ENCODE measurements around the gene NOX5. TPM values are rescaled to one million over a fixed set of nuclear protein-coding genes. Genes with fewer than 3 reads are reported as not detected.

NOX5 gene
- total RNA-seq, 1 experiment from 2014 or later, result 0.91 TPM

DNA sequence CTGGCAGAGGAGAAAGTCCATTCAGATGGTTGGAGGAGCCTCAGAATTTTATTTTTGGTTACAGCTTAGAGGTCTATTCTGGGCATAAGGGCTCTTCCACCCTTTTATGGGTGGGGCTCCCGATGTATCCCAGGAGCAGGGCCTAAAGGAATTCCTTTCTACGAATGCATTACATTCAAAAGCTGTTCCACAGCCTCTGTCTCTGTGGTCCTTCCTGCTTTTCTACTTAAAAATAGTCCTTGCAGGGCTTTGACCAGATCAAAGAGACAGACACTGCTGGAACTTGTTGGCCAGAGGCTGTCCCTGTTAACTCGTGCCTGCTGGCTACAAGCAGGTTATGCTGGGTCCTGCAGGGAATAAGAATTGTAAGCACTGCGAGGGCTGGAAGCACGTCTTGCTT, 14.4 kb upstream of the NOX5 start:
- intact Hi-C loops (cut with micrococcal nuclease), result no loop called here
- H3K4me1 ChIP-seq (ENCODE audit: control insufficient read depth in 1 of 2, insufficient read depth in 2 of 2, low read length in 2 of 2), result 0 out of 4 replicates have a peak, but pooled peaks cover 0 to 6% of the 10 kb centered on the region in 2 experiments
- no peaks in the 10 kb centered on the region for H3K27me3 ChIP-seq (ENCODE audit: insufficient read depth, low read length)
- no peak overlapping the region for H2AFZ ChIP-seq (ENCODE audit: low read depth, low read length, poor library complexity, severe bottlenecking)
- H3K9me2 ChIP-seq (ENCODE audit: insufficient read depth), result no peaks in the 10 kb centered on the region
- H3K9ac ChIP-seq (ENCODE audit: low read length), result no peak overlapping the region
- ChIA-PET POLR2A (no interaction called here), RAD21 (ENCODE audit: low non-redundant PET in 1 of 2, low total read pairs in 2 of 2, uncharacterized antibody in 2 of 2, unreplicated experiment in 2 of 2) (no interaction called here), CTCF (no interaction called here)
- ATAC-seq (no peak), DNase-seq (ENCODE audit: low read depth, low spot score) (no peak)
- no peaks in the 10 kb centered on the region for H4K20me1 ChIP-seq (ENCODE audit: insufficient read depth)
- H3K79me2 ChIP-seq (ENCODE audit: insufficient read depth, low read length), result no peaks in the 10 kb centered on the region
- no peak for TF ChIP-seq EZH2 (IDR thresholded peaks at IDR 0.05)
- no peak for TF ChIP-seq EGR1 (IDR thresholded peaks at IDR 0.05; ENCODE audit: low read depth)
- TF ChIP-seq, protein P1, sequence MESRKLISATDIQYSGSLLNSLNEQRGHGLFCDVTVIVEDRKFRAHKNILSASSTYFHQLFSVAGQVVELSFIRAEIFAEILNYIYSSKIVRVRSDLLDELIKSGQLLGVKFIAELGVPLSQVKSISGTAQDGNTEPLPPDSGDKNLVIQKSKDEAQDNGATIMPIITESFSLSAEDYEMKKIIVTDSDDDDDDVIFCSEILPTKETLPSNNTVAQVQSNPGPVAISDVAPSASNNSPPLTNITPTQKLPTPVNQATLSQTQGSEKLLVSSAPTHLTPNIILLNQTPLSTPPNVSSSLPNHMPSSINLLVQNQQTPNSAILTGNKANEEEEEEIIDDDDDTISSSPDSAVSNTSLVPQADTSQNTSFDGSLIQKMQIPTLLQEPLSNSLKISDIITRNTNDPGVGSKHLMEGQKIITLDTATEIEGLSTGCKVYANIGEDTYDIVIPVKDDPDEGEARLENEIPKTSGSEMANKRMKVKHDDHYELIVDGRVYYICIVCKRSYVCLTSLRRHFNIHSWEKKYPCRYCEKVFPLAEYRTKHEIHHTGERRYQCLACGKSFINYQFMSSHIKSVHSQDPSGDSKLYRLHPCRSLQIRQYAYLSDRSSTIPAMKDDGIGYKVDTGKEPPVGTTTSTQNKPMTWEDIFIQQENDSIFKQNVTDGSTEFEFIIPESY (IDR thresholded peaks at IDR 0.05; ENCODE audit: extremely low read depth, insufficient replicate concordance, low read length), result no peak
- TF ChIP-seq POLR2AphosphoS5 (IDR thresholded peaks at IDR 0.05; ENCODE audit: low read depth, low read length), result no peak
- TF ChIP-seq, protein P2, sequence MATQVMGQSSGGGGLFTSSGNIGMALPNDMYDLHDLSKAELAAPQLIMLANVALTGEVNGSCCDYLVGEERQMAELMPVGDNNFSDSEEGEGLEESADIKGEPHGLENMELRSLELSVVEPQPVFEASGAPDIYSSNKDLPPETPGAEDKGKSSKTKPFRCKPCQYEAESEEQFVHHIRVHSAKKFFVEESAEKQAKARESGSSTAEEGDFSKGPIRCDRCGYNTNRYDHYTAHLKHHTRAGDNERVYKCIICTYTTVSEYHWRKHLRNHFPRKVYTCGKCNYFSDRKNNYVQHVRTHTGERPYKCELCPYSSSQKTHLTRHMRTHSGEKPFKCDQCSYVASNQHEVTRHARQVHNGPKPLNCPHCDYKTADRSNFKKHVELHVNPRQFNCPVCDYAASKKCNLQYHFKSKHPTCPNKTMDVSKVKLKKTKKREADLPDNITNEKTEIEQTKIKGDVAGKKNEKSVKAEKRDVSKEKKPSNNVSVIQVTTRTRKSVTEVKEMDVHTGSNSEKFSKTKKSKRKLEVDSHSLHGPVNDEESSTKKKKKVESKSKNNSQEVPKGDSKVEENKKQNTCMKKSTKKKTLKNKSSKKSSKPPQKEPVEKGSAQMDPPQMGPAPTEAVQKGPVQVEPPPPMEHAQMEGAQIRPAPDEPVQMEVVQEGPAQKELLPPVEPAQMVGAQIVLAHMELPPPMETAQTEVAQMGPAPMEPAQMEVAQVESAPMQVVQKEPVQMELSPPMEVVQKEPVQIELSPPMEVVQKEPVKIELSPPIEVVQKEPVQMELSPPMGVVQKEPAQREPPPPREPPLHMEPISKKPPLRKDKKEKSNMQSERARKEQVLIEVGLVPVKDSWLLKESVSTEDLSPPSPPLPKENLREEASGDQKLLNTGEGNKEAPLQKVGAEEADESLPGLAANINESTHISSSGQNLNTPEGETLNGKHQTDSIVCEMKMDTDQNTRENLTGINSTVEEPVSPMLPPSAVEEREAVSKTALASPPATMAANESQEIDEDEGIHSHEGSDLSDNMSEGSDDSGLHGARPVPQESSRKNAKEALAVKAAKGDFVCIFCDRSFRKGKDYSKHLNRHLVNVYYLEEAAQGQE (IDR thresholded peaks at IDR 0.05; ENCODE audit: low read depth), result no peak
- no peak for TF ChIP-seq FOSL1 (IDR thresholded peaks at IDR 0.05; ENCODE audit: low read depth)
- no peak for TF ChIP-seq RAD21 (IDR thresholded peaks at IDR 0.05; ENCODE audit: low read depth)
- no peak for TF ChIP-seq ZNF274 (IDR thresholded peaks at IDR 0.05; ENCODE audit: low read depth, low read length)
- TF ChIP-seq EZH2phosphoT487 (IDR thresholded peaks at IDR 0.05; ENCODE audit: borderline replicate concordance), result no peak
- TF ChIP-seq SP1 (IDR thresholded peaks at IDR 0.05; ENCODE audit: low read depth), result no peak
- TF ChIP-seq, protein P3, sequence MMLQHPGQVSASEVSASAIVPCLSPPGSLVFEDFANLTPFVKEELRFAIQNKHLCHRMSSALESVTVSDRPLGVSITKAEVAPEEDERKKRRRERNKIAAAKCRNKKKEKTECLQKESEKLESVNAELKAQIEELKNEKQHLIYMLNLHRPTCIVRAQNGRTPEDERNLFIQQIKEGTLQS (IDR thresholded peaks at IDR 0.05), result no peak
- TF ChIP-seq ZFX (IDR thresholded peaks at IDR 0.05), result no peak
- TF ChIP-seq, protein P4, sequence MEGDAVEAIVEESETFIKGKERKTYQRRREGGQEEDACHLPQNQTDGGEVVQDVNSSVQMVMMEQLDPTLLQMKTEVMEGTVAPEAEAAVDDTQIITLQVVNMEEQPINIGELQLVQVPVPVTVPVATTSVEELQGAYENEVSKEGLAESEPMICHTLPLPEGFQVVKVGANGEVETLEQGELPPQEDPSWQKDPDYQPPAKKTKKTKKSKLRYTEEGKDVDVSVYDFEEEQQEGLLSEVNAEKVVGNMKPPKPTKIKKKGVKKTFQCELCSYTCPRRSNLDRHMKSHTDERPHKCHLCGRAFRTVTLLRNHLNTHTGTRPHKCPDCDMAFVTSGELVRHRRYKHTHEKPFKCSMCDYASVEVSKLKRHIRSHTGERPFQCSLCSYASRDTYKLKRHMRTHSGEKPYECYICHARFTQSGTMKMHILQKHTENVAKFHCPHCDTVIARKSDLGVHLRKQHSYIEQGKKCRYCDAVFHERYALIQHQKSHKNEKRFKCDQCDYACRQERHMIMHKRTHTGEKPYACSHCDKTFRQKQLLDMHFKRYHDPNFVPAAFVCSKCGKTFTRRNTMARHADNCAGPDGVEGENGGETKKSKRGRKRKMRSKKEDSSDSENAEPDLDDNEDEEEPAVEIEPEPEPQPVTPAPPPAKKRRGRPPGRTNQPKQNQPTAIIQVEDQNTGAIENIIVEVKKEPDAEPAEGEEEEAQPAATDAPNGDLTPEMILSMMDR (IDR thresholded peaks at IDR 0.05 in 2 of 3, conservative IDR thresholded peaks at IDR 0.05 in 1 of 3; ENCODE audit: borderline replicate concordance in 1 of 3, insufficient read depth in 1 of 3, low read depth in 2 of 3, low read length in 2 of 3), result no peak
- no peak for TF ChIP-seq YY1 (IDR thresholded peaks at IDR 0.05; ENCODE audit: extremely low read depth, insufficient replicate concordance, low read depth, low read length)
- no peak overlapping the region for H3K27ac ChIP-seq (ENCODE audit: low read depth, low read length)
- H3K36me3 ChIP-seq (ENCODE audit: control insufficient read depth in 1 of 2, insufficient read depth in 2 of 2, low read length in 2 of 2), result no peaks in the 10 kb centered on the region
- H3K4me3 ChIP-seq (replicated peaks in 1 of 2; ENCODE audit: low read depth in 1 of 2, low read length in 2 of 2), result no peak overlapping the region
- no TSS peak for BruUV-seq (replicated peaks)
- no peak overlapping the region for H3K4me2 ChIP-seq (ENCODE audit: low read length)
- H3K9me3 ChIP-seq (ENCODE audit: control insufficient read depth in 1 of 2, insufficient read depth in 1 of 2, low read depth in 1 of 2, low read length in 2 of 2), result no peaks in the 10 kb centered on the region
